Amniotic epithelial cell (primary cell): ENCODE measurements around the gene ARHGEF10L.

Experiments used
- DNase-seq: peaks from one replicate; pipeline ENCODE4 v3.0.0-alpha.2; 2010; ENCODE audit warnings: low read depth

The ARHGEF10L gene

DNA sequence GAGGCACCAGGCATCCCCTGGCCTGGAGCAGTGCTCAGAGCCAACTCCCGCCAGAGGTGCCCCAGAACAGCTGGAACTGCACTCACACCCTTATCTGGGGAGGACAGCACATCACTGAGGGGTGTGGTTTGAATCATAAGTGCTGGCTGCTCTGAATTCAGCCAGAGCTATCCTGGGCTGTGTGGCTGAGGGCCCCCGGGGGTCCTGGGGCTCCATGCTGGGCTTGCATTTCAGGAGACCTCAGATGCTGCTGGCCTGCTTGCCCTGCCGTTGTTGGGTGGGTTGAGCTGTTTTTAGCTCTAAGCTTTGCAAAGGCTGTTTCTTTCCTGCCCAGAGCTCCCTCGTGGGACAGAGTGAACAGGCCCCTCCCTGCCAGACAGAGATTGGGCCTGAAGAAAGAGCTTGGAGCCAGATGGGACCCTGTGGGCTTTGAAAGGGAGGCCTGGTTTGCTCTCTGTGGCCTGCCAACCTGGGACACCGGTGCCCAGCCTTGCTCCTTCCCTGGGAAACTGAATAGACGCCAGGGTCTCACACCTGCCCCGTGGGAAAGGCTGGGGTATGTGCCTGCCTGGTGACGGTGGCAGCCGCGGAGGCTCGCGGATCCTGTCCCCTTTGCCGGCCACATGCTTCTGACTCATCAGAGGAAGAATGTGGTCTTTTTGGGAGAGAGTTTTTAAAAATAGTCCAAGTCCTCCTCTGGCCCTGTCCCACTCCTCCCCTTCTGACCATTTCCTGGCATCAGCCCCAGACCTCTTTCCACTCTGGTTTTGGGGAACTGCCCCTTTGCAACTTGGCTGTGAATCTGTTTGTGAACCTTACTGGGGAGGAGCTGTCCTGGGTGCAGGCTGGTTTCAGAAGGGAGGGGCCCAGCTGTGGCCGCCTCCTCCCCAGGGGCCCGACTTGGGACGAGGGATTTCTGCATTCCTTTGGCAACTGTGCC lies 30.0 kb downstream of the ARHGEF10L start:
- DNase-seq, result peak; percentile 40

DNA sequence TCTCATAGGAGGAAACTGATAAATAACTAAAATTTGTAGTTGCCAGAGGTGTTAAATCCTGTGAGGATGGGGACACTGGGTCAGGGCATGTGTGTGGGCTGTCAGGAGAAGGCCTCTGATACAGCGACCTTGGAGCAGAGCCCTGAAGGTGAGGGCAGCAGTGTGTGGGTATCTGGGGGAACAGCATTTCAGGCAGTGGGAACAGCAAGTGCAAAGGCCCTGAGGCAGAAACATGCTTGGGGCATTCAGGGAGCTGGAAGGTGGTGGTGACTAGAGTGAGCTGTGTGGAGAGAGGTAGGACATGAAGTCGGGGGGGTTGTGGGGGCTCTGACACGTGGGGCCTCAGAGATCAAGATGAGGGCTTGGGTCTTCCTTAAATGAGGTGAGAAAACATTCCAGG lies 30.7 kb downstream of the ARHGEF10L start:
- DNase-seq, result no peak

DNA sequence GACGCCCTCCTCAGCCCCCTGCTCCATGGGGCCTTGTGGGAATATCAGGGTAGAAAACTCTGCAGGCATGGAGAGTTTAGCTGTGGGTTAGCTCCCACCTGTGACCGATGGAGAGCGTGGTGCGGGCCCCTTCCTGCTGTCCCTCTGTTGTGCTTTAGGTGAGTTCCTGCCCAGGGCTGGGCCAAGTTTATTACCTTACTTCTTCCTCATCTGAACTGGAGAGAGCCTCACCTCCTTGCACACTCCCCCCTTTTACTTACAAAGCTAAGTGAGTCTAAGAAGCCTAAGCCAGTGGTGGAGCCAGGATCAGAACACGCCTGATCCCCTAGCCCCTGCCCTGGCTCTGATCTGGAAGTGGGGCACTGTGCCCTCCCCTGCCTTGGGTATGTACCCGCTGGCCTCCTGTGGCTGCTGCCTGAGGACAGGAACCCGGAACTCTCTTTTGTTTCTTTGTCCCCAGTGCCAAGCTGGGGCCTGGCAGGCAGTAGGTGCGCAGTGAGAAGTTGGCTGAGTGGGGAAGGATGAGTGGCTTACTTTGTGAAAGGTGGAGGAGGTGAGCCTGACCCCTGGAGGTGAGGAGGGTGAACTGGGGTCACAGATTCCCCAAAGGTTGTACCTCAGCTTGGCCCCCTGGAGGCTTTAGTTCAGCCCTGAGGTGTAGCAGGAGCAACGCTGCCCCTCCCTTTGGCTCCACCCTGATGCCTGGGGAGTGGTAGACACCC lies 32.9 kb downstream of the ARHGEF10L start:
- no peak for DNase-seq

DNA sequence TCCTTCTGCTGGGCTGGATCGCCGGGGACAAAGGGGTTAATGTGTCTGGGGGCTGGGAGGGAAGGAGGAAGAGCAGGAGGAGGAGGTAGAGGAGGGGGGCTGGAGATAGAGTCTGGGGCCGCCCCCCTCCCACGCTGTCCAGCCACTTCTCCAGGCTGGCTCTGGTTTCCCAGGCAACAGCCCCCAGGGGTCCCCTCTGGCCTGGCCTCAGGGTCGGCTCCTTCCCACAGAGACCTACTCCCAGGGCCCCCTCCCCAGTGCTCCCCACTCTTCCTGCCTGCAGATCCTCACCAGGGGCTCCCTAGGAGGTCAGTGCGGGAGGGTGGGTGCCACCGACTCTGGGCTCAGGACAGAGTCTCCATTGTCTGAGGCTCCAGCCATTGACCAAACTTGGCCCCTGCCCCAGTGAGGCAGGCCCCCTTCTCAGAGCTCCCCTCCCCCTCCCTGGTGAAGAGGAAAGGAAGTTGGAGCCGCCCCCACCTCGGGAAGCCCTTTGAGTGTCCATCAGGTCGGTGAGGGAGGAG lies 34.1 kb downstream of the ARHGEF10L start:
- no peak for DNase-seq

DNA sequence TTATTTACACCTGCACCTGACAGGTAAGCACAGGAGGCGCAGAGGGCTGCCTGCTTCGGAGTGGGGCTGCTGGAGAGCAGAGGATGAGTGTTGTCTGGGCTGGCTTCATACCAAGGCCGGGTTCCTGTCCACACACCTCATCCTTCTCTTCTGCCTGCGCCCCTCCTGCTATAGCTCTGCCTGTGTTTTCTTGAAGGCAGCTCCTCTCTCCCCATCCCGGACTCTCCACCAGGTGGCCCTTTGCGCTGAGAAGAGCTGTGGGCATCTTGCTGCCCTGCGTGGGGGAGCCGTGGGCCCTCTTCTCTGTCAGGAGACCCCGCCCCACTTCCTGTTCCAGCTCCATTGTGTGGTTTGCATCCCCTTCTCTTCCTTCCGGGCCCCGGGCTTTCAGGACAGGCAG lies 35.0 kb downstream of the ARHGEF10L start:
- no peak for DNase-seq

GRCh38 chr1:17575797-17576518 lies 36.5 kb downstream of the ARHGEF10L start:
- no peak for DNase-seq

- no peak for DNase-seq
These were observed 37.0 kb downstream of the ARHGEF10L start for GRCh38 chr1:17576519-17576853.

GRCh38 chr1:17577907-17578297 lies 38.4 kb downstream of the ARHGEF10L start:
- DNase-seq, result no peak

DNA sequence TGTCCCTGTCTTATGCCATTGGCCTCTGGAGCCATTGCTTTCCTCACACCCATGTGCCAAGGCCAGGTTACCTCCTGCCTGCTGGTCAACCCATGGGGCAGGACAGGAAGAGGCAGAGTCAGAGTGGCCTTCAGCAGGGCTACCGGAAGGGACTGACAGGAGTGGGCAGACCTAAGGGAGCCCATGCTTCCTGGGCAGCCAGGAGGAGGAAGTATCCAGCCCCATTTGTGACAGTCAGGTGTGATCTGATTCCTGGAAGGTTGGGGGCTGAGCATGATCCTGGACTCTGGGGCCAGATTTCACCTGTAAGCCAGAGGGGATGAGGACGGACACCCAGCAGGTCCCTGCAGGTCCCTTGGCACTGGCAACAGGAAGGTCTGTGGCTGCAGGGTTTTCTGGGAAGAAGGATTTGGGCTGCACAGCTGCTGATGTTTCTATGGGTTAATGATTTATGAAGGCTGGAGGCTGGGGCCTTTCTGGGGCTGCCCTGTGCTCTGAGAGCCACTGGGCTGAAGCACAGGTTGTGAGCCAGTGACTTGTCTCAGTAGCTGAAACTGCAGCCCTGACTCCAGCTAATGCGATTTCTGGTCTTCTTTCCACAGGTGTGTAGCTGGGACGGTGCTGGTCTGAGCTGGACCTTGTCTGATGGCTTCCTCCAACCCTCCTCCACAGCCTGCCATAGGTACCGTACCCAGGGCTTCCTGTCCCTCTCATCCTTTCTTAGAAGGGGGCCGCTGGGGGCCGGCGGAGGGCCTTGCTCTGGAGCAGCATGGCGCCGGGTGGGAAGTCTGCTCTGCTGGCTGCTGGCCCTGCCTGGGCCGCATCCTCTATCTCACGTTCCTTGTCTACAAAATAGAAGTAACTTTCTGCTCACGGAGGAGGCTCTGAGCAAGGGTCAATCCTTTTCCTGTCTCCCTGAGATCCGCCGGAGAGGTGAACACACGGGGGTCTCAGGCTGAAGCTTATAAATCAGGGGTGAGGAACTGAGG lies 40.7 kb downstream of the ARHGEF10L start:
- DNase-seq, result no peak

DNA sequence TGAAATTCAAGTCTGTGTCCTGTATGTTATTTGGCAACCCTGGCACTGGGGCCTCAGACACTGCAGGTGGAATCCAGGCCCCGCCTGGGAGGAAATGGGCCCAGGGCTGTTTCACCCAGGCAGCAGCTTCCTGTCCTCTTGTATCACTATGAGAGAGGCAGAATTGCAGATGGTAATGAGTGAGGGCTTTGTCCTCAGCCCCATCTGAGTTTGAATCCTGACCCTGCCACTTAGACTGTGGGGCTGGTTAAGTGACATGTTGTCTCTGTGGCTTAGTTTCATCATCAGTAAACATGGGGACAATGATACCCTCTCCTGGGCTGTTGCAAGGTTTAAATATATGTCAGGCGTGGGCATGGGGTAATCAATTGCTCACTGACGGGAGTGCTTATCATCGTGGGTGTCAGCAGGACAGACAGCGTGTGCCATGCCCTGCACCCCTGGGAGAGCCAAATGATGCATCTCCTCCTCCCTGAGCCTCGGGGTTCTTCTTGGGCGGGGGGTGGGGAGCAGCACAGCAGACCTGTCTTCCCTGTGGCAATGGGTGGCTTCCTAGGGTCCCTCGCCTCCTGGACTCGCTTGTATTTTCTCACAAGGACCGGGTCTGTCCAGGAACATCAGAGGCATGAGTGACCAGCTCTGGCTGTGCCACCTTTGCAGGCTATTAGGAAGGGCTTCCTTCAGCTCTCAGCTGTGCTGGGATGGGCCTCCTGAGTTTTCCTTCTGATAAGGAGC lies 42.1 kb downstream of the ARHGEF10L start:
- no peak for DNase-seq

DNA sequence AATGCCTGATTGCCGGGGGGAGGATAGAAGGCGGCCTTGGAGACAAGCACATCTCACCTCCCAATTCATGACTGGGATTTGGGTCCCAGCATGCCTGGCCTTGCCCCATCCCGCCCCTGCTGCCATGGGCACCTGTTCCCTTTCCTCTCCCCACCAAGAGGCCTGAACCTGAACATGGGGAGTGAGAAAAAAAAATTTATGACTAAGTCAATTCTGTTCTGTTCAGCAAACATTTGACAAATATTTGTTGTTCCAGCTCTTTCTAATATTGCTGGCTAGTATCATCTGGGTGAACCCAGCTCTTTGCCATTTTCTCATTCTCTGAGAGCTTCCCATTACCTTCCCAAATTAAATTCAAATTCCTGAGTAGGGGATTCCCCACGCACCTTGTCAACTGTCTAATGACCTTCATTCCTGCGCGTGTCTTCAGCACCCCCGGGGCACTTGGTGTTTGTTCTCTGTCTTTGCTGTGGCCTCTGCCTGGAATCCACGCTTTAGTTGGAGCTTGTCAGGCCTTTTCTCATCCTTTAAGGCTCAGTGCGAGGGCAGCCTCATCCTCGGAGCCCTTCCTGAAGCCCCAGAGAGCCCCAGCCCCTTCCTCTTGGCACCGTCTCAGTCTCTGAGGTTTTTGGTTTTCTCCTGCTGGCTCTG lies 42.8 kb downstream of the ARHGEF10L start:
- DNase-seq, result no peak

- DNase-seq, result no peak
These were observed 45.0 kb downstream of the ARHGEF10L start for GRCh38 chr1:17584539-17584938.

GRCh38 chr1:17585266-17585987 lies 45.9 kb downstream of the ARHGEF10L start:
- DNase-seq, result no peak

DNA sequence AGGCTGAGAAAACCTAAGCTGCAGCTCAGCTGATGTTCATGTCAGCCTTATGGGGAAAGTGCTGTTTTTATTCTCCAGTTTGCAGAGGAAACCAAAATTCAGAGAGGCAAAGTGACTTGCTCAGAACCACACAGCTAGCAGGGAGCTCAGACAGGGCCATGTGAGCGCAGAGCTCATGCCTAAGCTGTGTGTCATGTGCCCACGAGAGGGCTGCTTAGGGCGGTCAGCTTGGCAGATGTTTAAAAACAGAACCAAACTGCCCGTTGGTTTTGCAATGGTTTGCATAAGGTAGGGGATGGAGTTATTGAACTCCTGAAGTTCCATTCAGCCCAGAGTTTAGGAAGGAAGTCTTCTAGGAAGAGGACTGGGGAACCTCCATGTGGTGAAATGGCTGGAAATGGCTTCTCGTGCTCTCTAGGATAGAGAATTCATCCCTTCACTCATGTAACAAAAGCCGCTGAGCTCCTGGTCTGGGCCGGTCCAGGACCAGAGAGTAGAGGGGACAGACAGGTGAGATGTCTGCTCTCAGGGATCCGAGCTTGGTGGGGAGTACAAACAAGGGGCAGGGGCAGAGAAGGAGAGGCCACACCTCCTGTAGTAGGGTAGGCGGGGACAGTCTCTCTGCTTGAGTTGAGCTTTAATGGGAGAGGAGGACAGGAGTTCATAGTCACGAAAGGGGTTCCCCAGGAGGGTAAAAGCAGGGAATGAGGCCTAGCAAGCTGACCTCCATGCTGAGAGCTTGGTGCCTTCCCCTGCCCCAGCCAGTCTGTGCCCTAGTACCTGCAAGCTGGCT lies 46.9 kb downstream of the ARHGEF10L start:
- DNase-seq, result peak; percentile 91

- peak; percentile 54 for DNase-seq
These were observed 48.2 kb downstream of the ARHGEF10L start for GRCh38 chr1:17587693-17588047.

DNA sequence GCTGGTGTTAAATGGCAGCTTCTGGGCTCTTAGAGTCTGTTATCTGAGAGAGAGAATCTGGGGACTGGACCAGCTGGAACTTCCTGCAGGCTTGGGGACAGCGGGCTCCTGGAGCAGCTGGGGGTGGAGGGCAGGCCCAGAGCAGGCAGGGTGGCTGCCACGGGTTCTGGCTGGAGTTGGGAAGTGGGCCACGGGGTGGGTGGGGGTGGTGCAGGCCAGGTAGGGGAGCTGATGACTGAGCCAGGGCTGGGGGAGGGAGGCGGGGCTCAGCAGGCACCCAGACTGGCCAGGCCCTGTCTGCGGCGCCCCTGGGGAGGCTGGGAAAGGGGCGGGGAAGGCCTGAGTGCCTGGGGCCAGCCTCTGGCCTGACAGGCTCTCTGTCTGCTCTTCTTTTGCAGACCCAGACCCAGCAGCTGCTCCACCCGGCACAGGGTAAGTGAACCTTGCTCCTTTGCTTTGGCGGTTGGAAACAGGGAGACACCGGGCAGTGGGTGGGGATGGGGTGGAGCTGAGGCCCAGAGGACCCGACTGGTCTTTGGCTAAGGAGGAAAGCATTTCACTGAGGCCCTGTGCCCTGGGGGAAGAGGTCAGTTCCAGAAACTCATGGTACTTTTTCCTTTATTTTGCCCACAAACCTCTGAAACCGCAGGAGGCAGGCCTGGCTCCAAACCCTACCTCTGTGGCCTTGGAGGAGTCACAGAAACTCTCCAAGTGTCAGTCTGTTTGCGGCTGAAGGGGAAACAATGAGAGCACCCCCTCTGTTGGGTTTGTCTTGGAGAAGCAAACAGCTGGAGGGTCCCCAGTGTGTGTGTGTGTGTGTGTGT lies 48.8 kb downstream of the ARHGEF10L start:
- peak; percentile 82 for DNase-seq

- DNase-seq, result no peak
These were observed 52.4 kb downstream of the ARHGEF10L start for GRCh38 chr1:17591814-17592430.
